HUDEP-2 (cell line): ENCODE data around the gene KRTAP10-11.
"Not testable (repeated sequence)": the region's sequence is repeated elsewhere in the genome, so short reads cannot be mapped to it uniquely, and the experiment has no call there.

Source experiments
- DNase-seq, 76 experiments: peaks; one replicate each; lab custom pipeline; 2025; ENCODE audit not compliant: unreplicated experiment in 76 of 76; lab: John Stamatoyannopoulos, UW

Gene KRTAP10-11

GRCh38 chr21:44661567-44661966 lies 15.4 kb downstream of the KRTAP10-11 start:
- DNase-seq = not testable (repeated sequence)

GRCh38 chr21:44664691-44665090 lies 18.5 kb downstream of the KRTAP10-11 start:
- no peak for DNase-seq

GRCh38 chr21:44666401-44667320 lies 20.4 kb downstream of the KRTAP10-11 start, which contains the start of gene KRTAP12-2:
KRTAP12-2 (minus strand) TSS chr21:44666927; CDS start chr21:44666886, 41 bp downstream.
- no peak for DNase-seq

- DNase-seq = no peak
These were observed 21.4 kb downstream of the KRTAP10-11 start for GRCh38 chr21:44667612-44668011.

- DNase-seq = no peak
These were observed 24.6 kb downstream of the KRTAP10-11 start for GRCh38 chr21:44670642-44671432.

- DNase-seq = no peak
These were observed 25.7 kb downstream of the KRTAP10-11 start for GRCh38 chr21:44671911-44672310.

GRCh38 chr21:44677881-44678280 lies 31.7 kb downstream of the KRTAP10-11 start:
- DNase-seq = no peak

- DNase-seq = no peak
These were observed 34.9 kb downstream of the KRTAP10-11 start for GRCh38 chr21:44681152-44681551.

- peak in 7 of 76 experiments; percentile 5 to 31 (median 6) for DNase-seq
These were observed 35.8 kb downstream of the KRTAP10-11 start, which contains the start of gene KRTAP12-1 for GRCh38 chr21:44681861-44682579. KRTAP12-1 (minus strand) TSS chr21:44682163; CDS start chr21:44682123, 40 bp downstream.

- no peak for DNase-seq
These were observed 36.5 kb downstream of the KRTAP10-11 start for GRCh38 chr21:44682580-44683151.

- DNase-seq = no peak
These were observed 37.9 kb downstream of the KRTAP10-11 start for GRCh38 chr21:44684077-44684476.

- no peak for DNase-seq
These were observed 38.3 kb downstream of the KRTAP10-11 start for GRCh38 chr21:44684483-44684882.

- DNase-seq = peak in 1 of 76 experiments; percentile 8
These were observed 38.8 kb downstream of the KRTAP10-11 start for GRCh38 chr21:44685050-44685449.

- no peak for DNase-seq
These were observed 40.0 kb downstream of the KRTAP10-11 start for GRCh38 chr21:44686000-44686781.

- DNase-seq = no peak
These were observed 40.8 kb downstream of the KRTAP10-11 start for GRCh38 chr21:44686843-44687561.

GRCh38 chr21:44687671-44688070 lies 41.5 kb downstream of the KRTAP10-11 start:
- no peak for DNase-seq

- DNase-seq = not testable (repeated sequence)
These were observed 43.5 kb downstream of the KRTAP10-11 start for GRCh38 chr21:44689740-44690139.

- DNase-seq = no peak
These were observed 45.5 kb downstream of the KRTAP10-11 start for GRCh38 chr21:44691686-44692085.
